Smooth muscle cell (in vitro differentiated cells): ENCODE measurements around the gene PDX1. TPM values are rescaled to one million over a fixed set of nuclear protein-coding genes. Genes with fewer than 3 reads are reported as not detected.

ENCODE experiments used
- DNase-seq: peaks from one replicate; lab custom pipeline; 2025; ENCODE audit not compliant: unreplicated experiment; lab: John Stamatoyannopoulos, UW
- H2AFZ ChIP-seq: fragments of 200-600 bp; sonication (generic); 2 replicates; pipeline ENCODE4 v1.6.0; 2016; ENCODE audit warnings: antibody characterized with exemption, low read depth, mild to moderate bottlenecking
- H3F3A ChIP-seq: fragments of 200-600 bp; sonication (generic); 2 replicates; pipeline ENCODE4 v1.6.0; 2017; ENCODE audit warnings: antibody characterized with exemption, low read depth
- H3K27ac ChIP-seq: fragments of 200-600 bp; sonication (generic); 2 replicates; pipeline ENCODE4 v1.5.1; 2016; ENCODE audit warnings: low read depth, mild to moderate bottlenecking
- H3K27me3 ChIP-seq: fragments of 200-600 bp; sonication (generic); 2 replicates; pipeline ENCODE4 v1.6.1; 2016; ENCODE audit warnings: low read depth, mild to moderate bottlenecking
- H3K36me3 ChIP-seq: fragments of 200-600 bp; sonication (generic); 2 replicates; pipeline ENCODE4 v1.5.1; 2016; ENCODE audit warnings: low read depth
- H3K4me1 ChIP-seq: fragments of 200-600 bp; sonication (generic); 2 replicates; pipeline ENCODE4 v1.5.1; 2016; ENCODE audit warnings: low read depth
- H3K4me2 ChIP-seq: fragments of 200-600 bp; sonication (generic); 2 replicates; pipeline ENCODE4 v1.6.0; 2016; ENCODE audit warnings: mild to moderate bottlenecking
- H3K4me3 ChIP-seq: fragments of 200-600 bp; sonication (generic); 2 replicates; pipeline ENCODE4 v1.5.1; 2016; ENCODE audit warnings: mild to moderate bottlenecking
- H3K79me2 ChIP-seq: fragments of 200-600 bp; sonication (generic); 2 replicates; pipeline ENCODE4 v1.6.0; 2016; ENCODE audit warnings: low read depth, mild to moderate bottlenecking
- H3K9ac ChIP-seq: fragments of 200-600 bp; sonication (generic); 2 replicates; pipeline ENCODE4 v1.6.0; 2016; ENCODE audit warnings: low read depth
- H3K9me3 ChIP-seq: fragments of 200-600 bp; sonication (generic); replicated peaks from 2 replicates; pipeline ENCODE4 v1.5.1; 2016; ENCODE audit warnings: low read depth
- H4K20me1 ChIP-seq: fragments of 200-600 bp; sonication (generic); 2 replicates; pipeline ENCODE4 v1.6.0; 2016; ENCODE audit warnings: low read depth
- CTCF ChIP-seq: fragments of 200-600 bp; sonication (generic); IDR thresholded peaks from 2 replicates; pipeline ENCODE4 v1.5.1; 2017; ENCODE audit warnings: borderline replicate concordance, mild to moderate bottlenecking, antibody characterized with exemption; ENCODE audit not compliant: insufficient read depth, poor library complexity, severe bottlenecking
- WGBS: methylation state at CpG from one replicate; pipeline ENCODE4 v1.1.7; 2016; ENCODE audit warnings: low lambda C conversion rate; 5-methylcytosine and 5-hydroxymethylcytosine counted together
- polyA plus RNA-seq: library from polyadenylated mRNA; unstranded; fragments of >200 nt; fragmentation: Nextera tagmentation; extraction: Ambion mirVana; gene quantifications from 2 replicates; pipeline ENCODE4 v1.2.1, GENCODE V29; 2016
- total RNA-seq: library from RNA; depleted of rRNA; stranded (reverse); fragments of >200 nt; gene quantifications from 2 replicates; pipeline ENCODE4 v1.2.3, GENCODE V29; 2014

Gene PDX1
- total and polyA plus RNA-seq, 2 experiments from 2014 or later: not detected

- 51% methylated on average over 2 of the region's 2 CpGs for WGBS
- H3K4me3 ChIP-seq: no peak overlapping the region
- H3K4me1 ChIP-seq: no peaks in the 10 kb centered on the region
- H3F3A ChIP-seq: no peaks in the 10 kb centered on the region
- H3K9ac ChIP-seq: no peak overlapping the region
- H3K36me3 ChIP-seq: no peaks in the 10 kb centered on the region
- no peak for TF ChIP-seq CTCF
- H3K27ac ChIP-seq: no peak overlapping the region
- no peak overlapping the region for H3K4me2 ChIP-seq
- peaks cover 98% of the 10 kb centered on the region for H3K27me3 ChIP-seq
- no peaks in the 10 kb centered on the region for H3K9me3 ChIP-seq
- H2AFZ ChIP-seq: no peak overlapping the region
- no peaks in the 10 kb centered on the region for H4K20me1 ChIP-seq
- no peak for DNase-seq
- no peaks in the 10 kb centered on the region for H3K79me2 ChIP-seq
Measured at GRCh38 chr13:27911521-27911920, 8.3 kb upstream of the PDX1 start.

- Histone ChIP-seq H3K79me2 (no peaks in the 10 kb centered on the region), H3K27ac (no peak overlapping the region), H4K20me1 (no peaks in the 10 kb centered on the region), H3K4me1 (peaks cover 11% of the 10 kb centered on the region), H3K27me3 (peaks cover 100% of the 10 kb centered on the region), H3K36me3 (no peaks in the 10 kb centered on the region), H2AFZ (no peak overlapping the region), H3K4me3 (no peak overlapping the region), H3K9ac (no peak overlapping the region), H3K4me2 (no peak overlapping the region), H3K9me3 (no peaks in the 10 kb centered on the region), H3F3A (no peaks in the 10 kb centered on the region)
- DNase-seq: no peak
- WGBS: 88% methylated on average over 1 of the region's 1 CpG
- TF ChIP-seq CTCF: no peak
Measured at GRCh38 chr13:27913160-27913559, 6.6 kb upstream of the PDX1 start.

GRCh38 chr13:27915301-27916207, 4.2 kb upstream of the PDX1 start:
- no peak overlapping the region for H3K27ac ChIP-seq
- no peaks in the 10 kb centered on the region for H3F3A ChIP-seq
- H3K9ac ChIP-seq: no peak overlapping the region
- TF ChIP-seq CTCF: no peak
- H3K79me2 ChIP-seq: no peaks in the 10 kb centered on the region
- H3K36me3 ChIP-seq: no peaks in the 10 kb centered on the region
- WGBS: 52% methylated on average over 10 of the region's 10 CpGs
- no peak overlapping the region for H2AFZ ChIP-seq
- peaks cover 14% of the 10 kb centered on the region for H3K4me1 ChIP-seq
- H3K9me3 ChIP-seq: no peaks in the 10 kb centered on the region
- H4K20me1 ChIP-seq: no peaks in the 10 kb centered on the region
- DNase-seq: no peak
- H3K27me3 ChIP-seq: peaks cover 100% of the 10 kb centered on the region
- H3K4me3 ChIP-seq: no peak overlapping the region
- no peak overlapping the region for H3K4me2 ChIP-seq
